HG02973 (cell line): ENCODE measurements around the gene PEX19.

ENCODE experiments used
- ATAC-seq: cut with Tn5 transposase; IDR thresholded peaks from one replicate; pipeline ENCODE4 v1.9.1; 2021; ENCODE audit warnings: moderate library complexity; ENCODE audit not compliant: unreplicated experiment

The PEX19 gene

DNA sequence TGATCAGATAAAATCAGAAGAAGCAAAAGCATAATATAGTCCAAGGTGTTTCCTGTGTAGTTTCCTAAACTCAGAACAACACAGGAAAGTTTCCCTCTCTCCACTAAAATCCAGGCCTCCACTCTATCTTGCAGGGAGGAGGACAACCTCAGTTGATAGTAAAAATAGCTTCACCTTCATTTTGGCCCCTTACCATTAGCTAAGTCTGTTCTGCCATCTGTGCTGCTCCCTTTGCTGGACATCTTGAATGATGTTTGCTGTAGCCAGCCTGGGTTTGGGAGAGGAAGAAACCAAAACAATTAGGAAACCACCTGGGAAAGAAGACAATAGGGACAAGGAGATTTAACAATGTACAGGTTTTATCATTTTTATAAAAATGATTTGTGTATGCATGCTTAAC is 41.2 kb downstream of the PEX19 start:
- no peak for ATAC-seq

DNA sequence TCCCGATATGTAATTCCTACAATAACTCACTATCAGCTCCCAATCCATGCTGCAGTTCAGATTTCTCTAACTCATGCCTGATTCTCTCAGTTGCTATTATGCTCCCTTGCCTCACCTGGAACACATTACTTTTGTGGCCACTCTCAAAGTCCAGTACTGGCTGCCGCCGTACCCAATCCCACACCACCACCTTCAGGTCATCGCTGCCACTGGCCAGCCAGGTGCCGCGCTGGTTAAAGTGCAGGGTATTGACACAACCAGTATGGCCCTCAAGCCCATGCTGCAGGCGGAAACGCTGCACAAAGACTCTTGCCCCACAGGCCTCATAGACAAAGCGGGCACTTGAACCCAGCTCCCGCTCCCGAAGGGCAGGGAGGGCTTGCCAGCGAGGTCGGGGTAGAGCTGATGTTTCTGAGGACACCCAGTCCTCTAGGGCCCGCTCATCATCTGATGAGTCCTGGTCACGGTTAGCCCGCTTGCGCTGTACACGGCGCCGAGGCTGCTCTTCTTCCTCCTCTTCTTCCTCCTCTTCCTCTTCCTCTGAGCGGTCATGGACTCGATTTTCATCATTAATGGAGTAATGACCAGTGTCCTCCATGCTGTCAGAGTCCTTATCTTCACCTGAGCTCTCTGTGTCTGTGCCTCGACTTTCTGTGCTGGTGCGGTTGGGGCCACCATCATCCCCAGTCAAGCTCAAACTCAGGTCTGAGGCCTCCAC is 45.2 kb downstream of the PEX19 start:
- no peak for ATAC-seq

DNA sequence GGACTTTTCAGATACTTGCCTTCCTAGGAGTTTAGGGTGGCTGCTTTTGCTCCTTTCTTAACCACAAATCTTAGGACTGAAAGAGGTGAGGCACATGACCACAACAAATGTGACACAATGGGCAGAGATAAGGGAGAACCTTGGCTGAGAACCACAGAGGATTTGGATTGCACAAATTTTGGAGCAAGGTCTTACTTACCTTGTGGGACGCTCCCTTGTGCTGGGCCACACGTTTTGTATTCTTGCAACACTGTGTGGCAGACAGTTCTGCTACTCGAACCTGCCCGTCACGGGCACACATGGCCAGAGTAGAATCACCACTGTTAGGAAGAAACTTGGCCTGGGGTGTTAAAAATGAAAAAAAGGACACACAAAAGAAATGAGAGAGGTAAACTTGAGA is 46.5 kb downstream of the PEX19 start:
- no peak for ATAC-seq

DNA sequence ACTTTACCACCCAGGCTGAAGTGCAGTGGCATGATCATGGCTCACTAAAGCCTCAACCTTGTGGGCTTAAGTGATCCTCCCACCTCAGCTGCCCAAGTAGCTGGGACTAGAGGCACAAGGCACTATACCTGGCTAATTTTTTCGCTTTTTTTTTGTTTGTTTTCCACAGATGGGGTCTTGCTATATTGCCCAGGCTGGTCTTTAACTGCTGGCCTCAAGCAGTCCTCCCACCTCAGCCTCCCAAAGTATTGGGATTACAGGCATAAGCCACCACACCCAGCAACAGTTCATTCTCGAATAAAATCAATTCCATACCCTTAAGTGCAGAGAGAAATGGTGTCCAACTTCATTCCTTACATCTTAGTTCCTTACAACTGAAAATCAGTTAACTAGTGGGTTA is 47.4 kb downstream of the PEX19 start:
- no peak for ATAC-seq

DNA sequence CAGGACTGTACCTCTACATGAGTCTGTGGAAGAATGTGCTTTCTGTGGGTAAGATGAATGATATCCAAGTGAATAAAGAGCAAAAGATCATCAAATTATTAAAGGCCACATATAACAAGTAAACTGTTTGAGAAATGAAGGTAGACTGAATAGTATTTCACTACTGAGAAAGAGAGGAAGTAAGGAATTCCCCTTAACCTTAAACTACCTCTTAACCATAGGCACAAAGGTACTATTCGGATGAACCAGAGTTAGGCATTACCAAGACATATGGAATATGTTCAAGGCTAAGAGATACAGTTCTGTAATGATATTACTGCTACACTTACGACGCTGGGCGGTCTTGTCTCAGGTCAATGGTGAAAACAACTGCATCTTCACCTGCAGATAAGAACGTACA is 48.1 kb downstream of the PEX19 start:
- no peak for ATAC-seq

DNA sequence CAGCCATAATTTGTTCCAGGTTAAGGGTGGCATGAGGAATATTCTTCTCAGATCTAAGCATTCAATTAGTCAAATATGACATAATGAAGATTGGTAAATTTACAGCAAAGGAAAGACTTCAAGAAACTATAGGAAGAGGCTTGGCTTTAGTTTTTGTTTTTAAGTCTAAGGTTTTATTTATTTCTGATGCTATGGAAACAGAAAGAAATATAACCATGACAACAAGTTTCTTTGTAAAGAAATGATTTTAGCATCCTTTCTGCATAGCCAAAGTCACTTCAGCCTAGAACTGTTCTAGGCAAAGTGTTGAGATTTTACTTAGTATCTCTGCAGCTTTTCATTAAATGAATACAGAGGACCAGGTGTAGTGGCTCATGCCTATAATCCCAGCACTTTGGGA is 52.0 kb downstream of the PEX19 start:
- ATAC-seq = no peak

DNA sequence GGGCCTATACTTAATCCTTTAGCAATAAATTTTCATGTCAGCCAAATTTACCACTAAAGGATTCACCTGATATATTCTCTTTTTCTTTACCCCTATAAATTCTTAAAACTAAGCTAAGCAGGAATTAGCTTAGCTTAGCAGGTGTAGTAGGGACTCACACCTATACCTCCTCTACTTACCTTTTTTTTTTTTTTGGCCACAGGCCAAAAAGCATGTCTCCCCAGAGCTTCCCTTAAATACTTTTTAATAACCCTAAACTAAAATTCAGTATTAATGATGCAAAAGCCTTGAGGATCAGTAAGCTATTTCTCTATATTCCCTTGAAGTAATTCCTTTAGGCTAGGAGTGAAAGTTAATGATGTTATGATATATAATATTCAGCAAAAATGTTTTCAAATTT is 56.5 kb downstream of the PEX19 start:
- ATAC-seq = no peak

DNA sequence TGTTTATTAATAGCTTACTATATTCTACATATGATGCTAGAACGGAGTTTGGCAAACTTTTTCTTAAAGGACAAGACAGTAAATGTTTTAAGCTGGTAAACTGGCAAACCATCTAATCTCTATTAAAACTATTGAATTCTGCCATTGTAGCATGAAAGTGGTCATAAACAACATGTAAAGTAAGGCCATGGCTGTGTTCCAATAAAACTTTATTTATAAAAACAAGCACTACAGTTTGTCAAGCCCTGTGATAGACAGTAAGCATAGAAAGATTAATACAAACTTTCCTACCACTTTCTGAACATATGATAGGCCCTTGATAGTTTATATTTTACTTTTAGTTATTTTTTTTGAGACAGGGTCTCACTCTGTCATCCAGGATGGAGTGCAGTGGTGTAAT is 57.4 kb downstream of the PEX19 start:
- no peak for ATAC-seq

DNA sequence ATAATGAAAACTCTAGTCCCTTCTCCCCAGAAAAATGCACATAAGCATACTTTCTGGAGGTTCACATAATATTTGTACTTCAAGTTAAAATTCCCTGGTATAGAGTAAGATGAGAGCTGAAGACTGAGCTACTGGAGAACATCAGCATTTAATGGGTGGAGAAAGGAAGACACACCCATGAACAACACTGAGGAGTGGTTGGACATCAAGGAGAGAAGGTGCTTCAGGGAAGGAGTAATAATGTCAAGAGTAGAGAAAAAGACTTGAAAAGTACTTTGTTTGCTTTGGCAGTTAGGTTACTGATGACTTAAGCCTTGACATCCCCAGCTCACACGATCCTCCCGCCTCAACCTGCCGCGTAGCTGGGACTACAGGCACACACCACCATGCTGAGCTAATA is 57.9 kb downstream of the PEX19 start:
- no peak for ATAC-seq
